Measurements from ENCODE around the gene FGD5.

- TF ChIP-seq CTCF (IDR thresholded peaks at IDR 0.05) (no peak), POLR2A (IDR thresholded peaks at IDR 0.05) (no peak)
Observed at GRCh38 chr3:14791343-14791945, 27.3 kb upstream of the FGD5 start.
